PFSK-1 (cell line): ENCODE results near the gene SFTPB.

Source experiments
- FOXP2 ChIP-seq: optimal IDR thresholded peaks from 2 replicates; pipeline ENCODE3; 2011; ENCODE audit warnings: borderline replicate concordance, control low read depth, inconsistent platforms; ENCODE audit not compliant: insufficient read depth; ENCODE audit errors: extremely low read length, extremely low read depth
- POLR2AphosphoS5 ChIP-seq: IDR thresholded peaks from 2 replicates; pipeline ENCODE4 v1.6.1; 2012; ENCODE audit warnings: low read depth, mild to moderate bottlenecking, control low read depth, low read length, moderate library complexity
- REST ChIP-seq, 2 experiments: IDR thresholded peaks; 2 replicates each; pipeline versions ENCODE4 v1.6.1 to v1.8.0; 2011 to 2012; ENCODE audit warnings: low read depth in 2 of 2, low read length in 2 of 2, control low read depth in 1 of 2, inconsistent platforms in 1 of 2, mild to moderate bottlenecking in 1 of 2, moderate library complexity in 1 of 2; ENCODE audit not compliant: insufficient read depth in 1 of 2
- SIN3A ChIP-seq: IDR thresholded peaks from 2 replicates; pipeline ENCODE4 v1.6.1; 2012; ENCODE audit warnings: mild to moderate bottlenecking, low read length, moderate library complexity, borderline replicate concordance; ENCODE audit not compliant: insufficient read depth
- TAF1 ChIP-seq: IDR thresholded peaks from 2 replicates; pipeline ENCODE4 v1.6.1; 2012; ENCODE audit warnings: low read length, control low read depth, borderline replicate concordance; ENCODE audit not compliant: insufficient read depth

Gene SFTPB

GRCh38 chr2:85681776-85682175 lies 13.8 kb upstream of the SFTPB start:
- TF ChIP-seq REST (IDR thresholded peaks at IDR 0.05; ENCODE audit: insufficient read depth in 1 of 2, low read depth in 2 of 2, low read length in 2 of 2) (no peak), TAF1 (no peak), FOXP2 (no peak), POLR2AphosphoS5 (no peak), SIN3A (no peak)

- TF ChIP-seq FOXP2, result no peak
Measured at GRCh38 chr2:85681372-85681763, 13.4 kb upstream of the SFTPB start.

- TF ChIP-seq POLR2AphosphoS5 (no peak), SIN3A (no peak), FOXP2 (no peak), TAF1 (no peak), REST (IDR thresholded peaks at IDR 0.05; ENCODE audit: insufficient read depth in 1 of 2, low read depth in 2 of 2, low read length in 2 of 2) (no peak)
Measured at GRCh38 chr2:85680707-85681371, 12.8 kb upstream of the SFTPB start.

GRCh38 chr2:85678794-85679672 lies 11.0 kb upstream of the SFTPB start:
- TF ChIP-seq REST (IDR thresholded peaks at IDR 0.05; ENCODE audit: insufficient read depth in 1 of 2, low read depth in 2 of 2, low read length in 2 of 2) (no peak), FOXP2 (peak; percentile 88)

- TF ChIP-seq POLR2AphosphoS5 (no peak), REST (IDR thresholded peaks at IDR 0.05; ENCODE audit: insufficient read depth in 1 of 2, low read depth in 2 of 2, low read length in 2 of 2) (no peak), TAF1 (no peak), FOXP2 (no peak), SIN3A (no peak)
Measured at GRCh38 chr2:85678377-85678776, 10.4 kb upstream of the SFTPB start.
